A549 (cell line): ENCODE results near the gene NKD1.

Experiments used
- MAZ ChIP-seq: fragments of 150-350 bp; IDR thresholded peaks from 2 replicates; pipeline ENCODE4 v1.6.1; 2014; ENCODE audit warnings: antibody characterized with exemption, low read depth, low read length, borderline replicate concordance
- TF ChIP-seq, protein P1 (sequence below): fragments of >200 bp; sonication (Bioruptor Twin); formaldehyde crosslinking; IDR thresholded peaks from 3 replicates; pipeline ENCODE4 v1.5.1; 2016

DNA sequence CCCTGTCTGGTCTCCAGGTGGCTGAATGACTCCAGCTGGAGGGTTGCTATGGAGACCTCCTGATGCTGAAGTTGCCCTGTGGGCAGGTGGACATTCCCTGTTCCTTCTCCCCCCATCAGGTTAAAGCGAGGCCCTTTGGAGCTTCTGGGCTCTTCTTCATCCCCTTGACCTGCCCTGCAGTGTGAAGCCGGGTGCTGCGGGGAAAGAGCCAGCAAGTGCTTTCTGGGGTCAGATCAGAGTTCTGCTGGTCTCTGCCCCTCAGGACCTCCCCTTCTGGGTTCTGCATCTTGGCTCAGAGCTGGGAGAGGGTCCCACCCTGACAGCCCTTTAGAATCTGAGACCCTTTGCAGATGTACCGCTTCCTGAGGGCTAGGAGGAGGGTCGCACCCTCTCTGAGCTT is 25.1 kb downstream of the NKD1 start:
- TF ChIP-seq, protein P1, sequence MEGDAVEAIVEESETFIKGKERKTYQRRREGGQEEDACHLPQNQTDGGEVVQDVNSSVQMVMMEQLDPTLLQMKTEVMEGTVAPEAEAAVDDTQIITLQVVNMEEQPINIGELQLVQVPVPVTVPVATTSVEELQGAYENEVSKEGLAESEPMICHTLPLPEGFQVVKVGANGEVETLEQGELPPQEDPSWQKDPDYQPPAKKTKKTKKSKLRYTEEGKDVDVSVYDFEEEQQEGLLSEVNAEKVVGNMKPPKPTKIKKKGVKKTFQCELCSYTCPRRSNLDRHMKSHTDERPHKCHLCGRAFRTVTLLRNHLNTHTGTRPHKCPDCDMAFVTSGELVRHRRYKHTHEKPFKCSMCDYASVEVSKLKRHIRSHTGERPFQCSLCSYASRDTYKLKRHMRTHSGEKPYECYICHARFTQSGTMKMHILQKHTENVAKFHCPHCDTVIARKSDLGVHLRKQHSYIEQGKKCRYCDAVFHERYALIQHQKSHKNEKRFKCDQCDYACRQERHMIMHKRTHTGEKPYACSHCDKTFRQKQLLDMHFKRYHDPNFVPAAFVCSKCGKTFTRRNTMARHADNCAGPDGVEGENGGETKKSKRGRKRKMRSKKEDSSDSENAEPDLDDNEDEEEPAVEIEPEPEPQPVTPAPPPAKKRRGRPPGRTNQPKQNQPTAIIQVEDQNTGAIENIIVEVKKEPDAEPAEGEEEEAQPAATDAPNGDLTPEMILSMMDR: no peak
- no peak for TF ChIP-seq MAZ
